Lung (tissue), 12 donors: ENCODE data around the gene ASIC1. TPM values are rescaled to one million over a fixed set of nuclear protein-coding genes. Genes with fewer than 3 reads are reported as not detected.
A peak's percentile ranks its signal among the peaks of the same experiment; 100 is the strongest.

Experiments
- ATAC-seq: fragments of 200-7000 bp; cut with Tn5 transposase; one replicate; pipeline ENCODE4 v1.9.1; 2020; ENCODE audit warnings: moderate number of reproducible peaks; ENCODE audit not compliant: insufficient read depth, low FRiP score
- DNase-seq, 3 donors: peaks; one replicate each; pipeline ENCODE4 v3.0.0-alpha.2; 2013 to 2017
- H3K27ac ChIP-seq, 2 donors: one replicate each; pipeline ENCODE4 v1.5.1; 2013; ENCODE audit warnings: mild to moderate bottlenecking in 2 of 2, moderate library complexity in 2 of 2, control low read depth in 1 of 2, inconsistent platforms in 1 of 2, low read depth in 1 of 2, low read length in 1 of 2
- H3K27me3 ChIP-seq, 3 donors: one replicate each; pipeline ENCODE4 v1.5.1; 2013; ENCODE audit warnings: low read length in 2 of 3; ENCODE audit not compliant: control insufficient read depth in 3 of 3, insufficient read depth in 3 of 3
- H3K36me3 ChIP-seq, 4 donors: one replicate each; pipeline ENCODE4 v1.5.1; 2013; ENCODE audit warnings: low read length in 4 of 4, mild to moderate bottlenecking in 1 of 4, moderate library complexity in 1 of 4; ENCODE audit not compliant: control insufficient read depth in 4 of 4, insufficient read depth in 4 of 4
- H3K4me1 ChIP-seq, 5 donors: one replicate each; pipeline ENCODE4 v1.5.1; 2013; ENCODE audit warnings: low read length in 5 of 5, mild to moderate bottlenecking in 2 of 5, moderate library complexity in 1 of 5; ENCODE audit not compliant: control insufficient read depth in 5 of 5, insufficient read depth in 5 of 5
- H3K4me3 ChIP-seq: one replicate; pipeline ENCODE4 v1.5.1; 2013; ENCODE audit warnings: mild to moderate bottlenecking, control low read depth, moderate library complexity
- H3K9ac ChIP-seq, 2 donors: one replicate each; pipeline ENCODE4 v1.5.1; 2013; ENCODE audit warnings: low read length in 2 of 2, control low read depth in 1 of 2; ENCODE audit not compliant: insufficient read depth in 1 of 2
- H3K9me3 ChIP-seq, 4 donors: one replicate each; pipeline ENCODE4 v1.5.1; 2013; ENCODE audit warnings: low read length in 3 of 4, mild to moderate bottlenecking in 1 of 4, moderate library complexity in 1 of 4; ENCODE audit not compliant: control insufficient read depth in 4 of 4, insufficient read depth in 3 of 4
- WGBS, 2 donors: extraction: QIAGEN DNeasy Blood & Tissue Kit; methylation state at CpG; one replicate each; pipeline ENCODE4 v1.1.7; 2013; 5-methylcytosine and 5-hydroxymethylcytosine counted together
- polyA plus RNA-seq, 2 donors: library from polyadenylated mRNA; stranded (reverse); fragments of 200-250 nt; gene quantifications; one replicate each; pipeline ENCODE4 v1.2.1, GENCODE V29; 2013
- total RNA-seq, 2 donors: library from RNA; depleted of rRNA in 1 of 2; stranded (reverse); fragments of >200 nt in 1 of 2; gene quantifications; one replicate each; pipeline ENCODE4 v1.2.1, GENCODE V29; 2014 to 2021
- TF ChIP-seq, protein P1 (sequence below): IDR thresholded peaks from 2 replicates; pipeline ENCODE4 v1.5.1; 2012; ENCODE audit warnings: mild to moderate bottlenecking; ENCODE audit errors: control extremely low read depth, extremely low read depth
- donor health status: control.
- donor health status: control.
- donor health status: Bipolar disorder and iron deficiency.
- donor health status: healthy.
- donor health status: DM: yes; HTN: yes; CAD: no.

ASIC1 gene
- total and polyA plus RNA-seq, 4 donors = 0.41 to 2.0 (median 1.3) TPM

GRCh38 chr12:50018968-50019367 lies 38.4 kb upstream of the ASIC1 start:
- TF ChIP-seq, protein P1, sequence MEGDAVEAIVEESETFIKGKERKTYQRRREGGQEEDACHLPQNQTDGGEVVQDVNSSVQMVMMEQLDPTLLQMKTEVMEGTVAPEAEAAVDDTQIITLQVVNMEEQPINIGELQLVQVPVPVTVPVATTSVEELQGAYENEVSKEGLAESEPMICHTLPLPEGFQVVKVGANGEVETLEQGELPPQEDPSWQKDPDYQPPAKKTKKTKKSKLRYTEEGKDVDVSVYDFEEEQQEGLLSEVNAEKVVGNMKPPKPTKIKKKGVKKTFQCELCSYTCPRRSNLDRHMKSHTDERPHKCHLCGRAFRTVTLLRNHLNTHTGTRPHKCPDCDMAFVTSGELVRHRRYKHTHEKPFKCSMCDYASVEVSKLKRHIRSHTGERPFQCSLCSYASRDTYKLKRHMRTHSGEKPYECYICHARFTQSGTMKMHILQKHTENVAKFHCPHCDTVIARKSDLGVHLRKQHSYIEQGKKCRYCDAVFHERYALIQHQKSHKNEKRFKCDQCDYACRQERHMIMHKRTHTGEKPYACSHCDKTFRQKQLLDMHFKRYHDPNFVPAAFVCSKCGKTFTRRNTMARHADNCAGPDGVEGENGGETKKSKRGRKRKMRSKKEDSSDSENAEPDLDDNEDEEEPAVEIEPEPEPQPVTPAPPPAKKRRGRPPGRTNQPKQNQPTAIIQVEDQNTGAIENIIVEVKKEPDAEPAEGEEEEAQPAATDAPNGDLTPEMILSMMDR = no peak
- no peak overlapping the region for H3K4me3 ChIP-seq
- peaks cover 0 to 57% (median 6%) of the 10 kb centered on the region in 5 donors for H3K4me1 ChIP-seq
- no peaks in the 10 kb centered on the region for H3K27me3 ChIP-seq
- no peaks in the 10 kb centered on the region for H3K9me3 ChIP-seq
- 89 to 97% methylated on average over 2 of the region's 2 CpGs for WGBS, 2 donors
- DNase-seq = no peak
- H3K27ac ChIP-seq = no peak overlapping the region
- no peak overlapping the region for H3K9ac ChIP-seq
- ATAC-seq = no peak
- H3K36me3 ChIP-seq = peaks cover 0 to 1% (median 0%) of the 10 kb centered on the region in 4 donors

- Histone ChIP-seq H3K36me3 (no peaks in the 10 kb centered on the region), H3K4me1 (peaks cover 0 to 61% (median 6%) of the 10 kb centered on the region in 5 donors)
- 79 to 99% methylated on average over 2 of the region's 2 CpGs for WGBS, 2 donors
Measured at GRCh38 chr12:50019524-50019923, 37.9 kb upstream of the ASIC1 start.

GRCh38 chr12:50021031-50021430 lies 36.4 kb upstream of the ASIC1 start:
- DNase-seq (peak; percentile 29 to 89 (median 88)), ATAC-seq (no peak)
- peaks cover 0 to 65% (median 7%) of the 10 kb centered on the region in 5 donors for H3K4me1 ChIP-seq
- 79 to 80% methylated on average over 4 of the region's 4 CpGs for WGBS, 2 donors
- TF ChIP-seq, protein P1 = no peak
- H3K9me3 ChIP-seq = no peaks in the 10 kb centered on the region
- H3K36me3 ChIP-seq = no peaks in the 10 kb centered on the region
- H3K9ac ChIP-seq = peak overlapping the region; percentile 13 to 72
- no peaks in the 10 kb centered on the region for H3K27me3 ChIP-seq
- no peak overlapping the region for H3K27ac ChIP-seq
- H3K4me3 ChIP-seq = no peak overlapping the region

More at GRCh38 chr12:50019524-50019923, 37.9 kb upstream of the ASIC1 start:
- Histone ChIP-seq H3K4me3 (no peak overlapping the region), H3K27me3 (no peaks in the 10 kb centered on the region), H3K27ac (no peak overlapping the region), H3K9ac (no peak overlapping the region), H3K9me3 (no peaks in the 10 kb centered on the region)
- TF ChIP-seq, protein P1 = no peak
- DNase-seq (no peak), ATAC-seq (no peak)

GRCh38 chr12:50022903-50023302 lies 34.5 kb upstream of the ASIC1 start:
- WGBS, 2 donors = 98 to 99% methylated on average over 1 of the region's 1 CpG
- TF ChIP-seq, protein P1 = no peak
- no peak for DNase-seq
- Histone ChIP-seq H3K36me3 (no peaks in the 10 kb centered on the region), H3K4me1 (peaks cover 0 to 50% (median 6%) of the 10 kb centered on the region in 5 donors), H3K9ac (no peak overlapping the region), H3K27me3 (no peaks in the 10 kb centered on the region), H3K4me3 (no peak overlapping the region), H3K9me3 (no peaks in the 10 kb centered on the region), H3K27ac (no peak overlapping the region)
- no peak for ATAC-seq
